DND-41 (cell line): ENCODE measurements around the gene PLPPR1.

Source experiments
- ATAC-seq: fragments of 200-7000 bp; cut with Tn5 transposase; 3 replicates; pipeline ENCODE4 v1.9.1; 2021; ENCODE audit warnings: low read depth; ENCODE audit not compliant: insufficient read depth
- DNase-seq: peaks from one replicate; pipeline ENCODE4 v3.0.0-alpha.2; 2020
- H2AFZ ChIP-seq: 2 replicates; pipeline ENCODE4 v1.6.0; 2012; ENCODE audit warnings: low read depth, low read length
- H3K27ac ChIP-seq: 2 replicates; pipeline ENCODE4 v1.5.1; 2012; ENCODE audit warnings: low read length, inconsistent platforms
- H3K27me3 ChIP-seq: fragments of 200-600 bp; sonication (generic); 2 replicates; pipeline ENCODE4 v1.6.0; 2012; ENCODE audit warnings: low read length, mild to moderate bottlenecking, inconsistent platforms; ENCODE audit not compliant: insufficient read depth, poor library complexity
- H3K36me3 ChIP-seq: 2 replicates; pipeline ENCODE4 v1.5.1; 2012; ENCODE audit warnings: low read length, inconsistent platforms; ENCODE audit not compliant: insufficient read depth
- H3K4me1 ChIP-seq: 2 replicates; pipeline ENCODE4 v1.5.1; 2012; ENCODE audit warnings: mild to moderate bottlenecking, low read length; ENCODE audit not compliant: insufficient read depth
- H3K4me2 ChIP-seq: 2 replicates; pipeline ENCODE4 v1.6.0; 2012; ENCODE audit warnings: mild to moderate bottlenecking, moderate library complexity, low read length, inconsistent platforms; ENCODE audit not compliant: insufficient read depth
- H3K4me3 ChIP-seq, 2 experiments: fragments of 200-600 bp in 1 of 2; shearing (Covaris generic) in 1 of 2; 2 replicates each; pipeline ENCODE4 v1.5.1; 2012 to 2016; ENCODE audit warnings: inconsistent platforms in 2 of 2, low read length in 2 of 2, mild to moderate bottlenecking in 2 of 2, low read depth in 1 of 2, moderate library complexity in 1 of 2
- H3K79me2 ChIP-seq: 2 replicates; pipeline ENCODE4 v1.6.0; 2012; ENCODE audit warnings: low read length, inconsistent platforms; ENCODE audit not compliant: insufficient read depth
- H3K9ac ChIP-seq: 2 replicates; pipeline ENCODE4 v1.6.0; 2012; ENCODE audit warnings: low read depth, mild to moderate bottlenecking, inconsistent platforms, low read length, moderate library complexity
- H3K9me3 ChIP-seq: 2 replicates; pipeline ENCODE4 v1.5.1; 2012; ENCODE audit warnings: low read length, moderate library complexity, mild to moderate bottlenecking, inconsistent platforms; ENCODE audit not compliant: insufficient read depth, severe bottlenecking
- H4K20me1 ChIP-seq: 2 replicates; pipeline ENCODE4 v1.6.0; 2012; ENCODE audit warnings: low read length; ENCODE audit not compliant: insufficient read depth
- EZH2 ChIP-seq: IDR thresholded peaks from 3 replicates; pipeline ENCODE4 v1.6.1; 2012; ENCODE audit warnings: borderline replicate concordance, low read depth, mild to moderate bottlenecking, moderate library complexity, low read length, inconsistent platforms; ENCODE audit not compliant: severe bottlenecking
- TF ChIP-seq, protein P1 (sequence below): IDR thresholded peaks from 2 replicates; pipeline ENCODE4 v1.5.1; 2012; ENCODE audit warnings: borderline replicate concordance, low read length, moderate library complexity, mild to moderate bottlenecking; ENCODE audit not compliant: poor library complexity, severe bottlenecking; ENCODE audit errors: extremely low read depth

PLPPR1 gene

DNA sequence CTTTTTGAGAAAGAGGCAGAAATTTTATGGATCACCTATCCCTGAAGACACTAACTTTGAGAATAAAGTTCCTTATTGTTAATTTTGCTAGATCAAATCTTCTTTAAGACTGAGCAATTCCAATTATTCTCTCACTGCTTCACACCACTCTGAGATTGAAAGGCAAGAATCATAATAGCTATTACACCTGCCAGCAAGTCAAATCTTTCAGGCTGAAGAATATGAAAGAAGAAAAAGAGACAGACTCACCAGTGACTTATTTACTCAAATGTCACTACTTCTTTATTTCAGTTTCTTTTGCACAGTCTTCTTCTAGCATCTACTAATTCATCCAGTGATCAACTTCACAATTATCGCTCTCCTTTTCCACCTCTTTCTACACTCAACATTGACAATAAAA is 35.9 kb upstream of the PLPPR1 start:
- Histone ChIP-seq H3K4me1 (no peaks in the 10 kb centered on the region), H3K4me2 (no peak overlapping the region), H3K9ac (no peak overlapping the region), H3K4me3 (no peak overlapping the region), H4K20me1 (no peaks in the 10 kb centered on the region), H2AFZ (no peak overlapping the region), H3K36me3 (no peaks in the 10 kb centered on the region), H3K79me2 (no peaks in the 10 kb centered on the region), H3K27ac (no peak overlapping the region), H3K9me3 (no peaks in the 10 kb centered on the region), H3K27me3 (no peaks in the 10 kb centered on the region)
- ATAC-seq (no peak), DNase-seq (no peak)
- TF ChIP-seq EZH2, result no peak
- TF ChIP-seq, protein P1, sequence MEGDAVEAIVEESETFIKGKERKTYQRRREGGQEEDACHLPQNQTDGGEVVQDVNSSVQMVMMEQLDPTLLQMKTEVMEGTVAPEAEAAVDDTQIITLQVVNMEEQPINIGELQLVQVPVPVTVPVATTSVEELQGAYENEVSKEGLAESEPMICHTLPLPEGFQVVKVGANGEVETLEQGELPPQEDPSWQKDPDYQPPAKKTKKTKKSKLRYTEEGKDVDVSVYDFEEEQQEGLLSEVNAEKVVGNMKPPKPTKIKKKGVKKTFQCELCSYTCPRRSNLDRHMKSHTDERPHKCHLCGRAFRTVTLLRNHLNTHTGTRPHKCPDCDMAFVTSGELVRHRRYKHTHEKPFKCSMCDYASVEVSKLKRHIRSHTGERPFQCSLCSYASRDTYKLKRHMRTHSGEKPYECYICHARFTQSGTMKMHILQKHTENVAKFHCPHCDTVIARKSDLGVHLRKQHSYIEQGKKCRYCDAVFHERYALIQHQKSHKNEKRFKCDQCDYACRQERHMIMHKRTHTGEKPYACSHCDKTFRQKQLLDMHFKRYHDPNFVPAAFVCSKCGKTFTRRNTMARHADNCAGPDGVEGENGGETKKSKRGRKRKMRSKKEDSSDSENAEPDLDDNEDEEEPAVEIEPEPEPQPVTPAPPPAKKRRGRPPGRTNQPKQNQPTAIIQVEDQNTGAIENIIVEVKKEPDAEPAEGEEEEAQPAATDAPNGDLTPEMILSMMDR, result no peak

GRCh38 chr9:100999906-101000544 is 28.5 kb upstream of the PLPPR1 start:
- H3K4me1 ChIP-seq, result no peaks in the 10 kb centered on the region
- H2AFZ ChIP-seq, result no peak overlapping the region
- H3K79me2 ChIP-seq, result no peaks in the 10 kb centered on the region
- no peaks in the 10 kb centered on the region for H3K27me3 ChIP-seq
- H3K27ac ChIP-seq, result no peak overlapping the region
- no peaks in the 10 kb centered on the region for H3K36me3 ChIP-seq
- no peak overlapping the region for H3K4me3 ChIP-seq
- H4K20me1 ChIP-seq, result no peaks in the 10 kb centered on the region
- ATAC-seq, result no peak
- no peaks in the 10 kb centered on the region for H3K9me3 ChIP-seq
- DNase-seq, result no peak
- TF ChIP-seq, protein P1, result no peak
- TF ChIP-seq EZH2, result no peak
- no peak overlapping the region for H3K4me2 ChIP-seq
- no peak overlapping the region for H3K9ac ChIP-seq

GRCh38 chr9:101005246-101005645 is 23.3 kb upstream of the PLPPR1 start:
- Histone ChIP-seq H4K20me1 (no peaks in the 10 kb centered on the region), H3K27ac (no peak overlapping the region), H3K27me3 (no peaks in the 10 kb centered on the region), H3K79me2 (no peaks in the 10 kb centered on the region), H3K36me3 (no peaks in the 10 kb centered on the region), H3K4me2 (no peak overlapping the region), H3K4me3 (no peak overlapping the region), H3K9me3 (no peaks in the 10 kb centered on the region), H2AFZ (no peak overlapping the region), H3K4me1 (no peaks in the 10 kb centered on the region), H3K9ac (no peak overlapping the region)
- TF ChIP-seq EZH2, result no peak
- TF ChIP-seq, protein P1, result no peak
- DNase-seq (no peak), ATAC-seq (no peak)

DNA sequence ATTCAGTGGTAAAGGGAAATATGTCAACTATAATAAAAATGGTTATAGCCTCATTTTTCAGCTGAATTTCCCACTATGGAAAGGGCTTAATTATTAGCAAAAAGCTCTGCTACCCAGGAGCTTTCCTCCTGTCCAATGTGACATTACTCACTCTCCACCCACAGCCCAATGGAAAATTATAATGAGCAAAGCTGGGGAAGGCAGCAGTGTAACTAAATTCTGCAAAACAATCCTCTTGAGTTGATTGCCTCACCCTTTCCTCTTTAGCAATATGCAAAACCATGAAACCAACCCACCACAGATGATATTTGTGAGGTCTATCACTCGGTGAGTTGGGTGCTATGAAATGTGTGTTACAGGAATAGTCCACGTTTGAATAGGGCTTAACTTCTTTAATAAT is 14.0 kb upstream of the PLPPR1 start:
- Histone ChIP-seq H3K36me3 (no peaks in the 10 kb centered on the region), H3K27me3 (no peaks in the 10 kb centered on the region), H3K4me3 (no peak overlapping the region), H3K4me1 (no peaks in the 10 kb centered on the region), H3K9me3 (no peaks in the 10 kb centered on the region), H3K79me2 (no peaks in the 10 kb centered on the region), H3K27ac (no peak overlapping the region), H3K4me2 (no peak overlapping the region), H4K20me1 (no peaks in the 10 kb centered on the region), H2AFZ (no peak overlapping the region), H3K9ac (no peak overlapping the region)
- DNase-seq (no peak), ATAC-seq (no peak)
- TF ChIP-seq EZH2, result no peak
- TF ChIP-seq, protein P1, result no peak
